GM18517 (cell line): ENCODE data around the gene SIK1.
"Not testable (repeated sequence)": the region's sequence is repeated elsewhere in the genome, so short reads cannot be mapped to it uniquely, and the experiment has no call there.

Source experiments
- ATAC-seq: cut with Tn5 transposase; IDR thresholded peaks from one replicate; pipeline ENCODE4 v1.9.1; 2021; ENCODE audit warnings: mild to moderate bottlenecking, moderate library complexity; ENCODE audit not compliant: unreplicated experiment

The SIK1 gene

DNA sequence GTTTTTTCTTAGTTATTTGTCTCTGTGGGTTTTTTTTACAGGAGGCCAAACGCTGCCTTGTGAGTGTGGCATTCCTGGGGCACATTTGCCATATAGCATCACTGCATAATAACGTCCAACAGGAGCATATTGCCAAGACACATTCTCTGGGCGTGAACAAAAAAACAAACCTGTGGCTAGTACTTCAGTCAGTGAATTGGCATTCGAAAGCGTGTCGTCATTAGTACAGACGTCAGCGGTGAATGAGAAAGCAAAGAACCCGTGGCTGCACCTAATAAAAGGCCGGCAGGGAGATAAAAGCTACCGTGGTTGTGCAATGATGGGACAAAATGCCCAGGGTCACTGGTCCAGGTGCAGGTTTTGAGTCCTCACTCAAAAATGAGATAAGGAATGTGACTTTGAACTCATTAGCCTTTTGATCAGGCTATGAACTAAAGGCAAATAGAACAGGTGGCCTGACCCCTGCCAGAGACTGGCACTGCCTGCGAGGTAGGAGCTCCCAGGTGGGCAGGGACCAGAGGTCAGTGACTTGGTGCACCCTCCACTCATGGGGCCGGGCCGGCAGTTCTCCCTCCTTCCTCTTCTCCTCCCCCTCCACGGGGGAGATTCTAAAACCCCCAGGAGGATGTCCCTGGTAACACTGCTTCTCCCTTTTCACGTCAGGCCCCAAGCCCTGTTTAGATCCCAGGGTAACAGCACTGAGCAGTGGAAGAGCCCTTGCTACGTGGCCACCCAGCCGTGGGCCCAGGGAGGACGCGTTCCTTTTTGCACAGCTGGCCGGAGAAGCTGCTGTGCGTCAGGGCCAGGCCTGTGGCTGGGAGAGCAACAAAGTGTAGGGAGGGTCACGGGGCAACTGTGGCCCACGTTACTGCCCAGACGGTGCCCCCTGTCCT lies 14.2 kb upstream of the SIK1 start:
- not testable (repeated sequence) for ATAC-seq

- not testable (repeated sequence) for ATAC-seq
Observed at GRCh38 chr21:43439316-43440075, 12.6 kb upstream of the SIK1 start.

DNA sequence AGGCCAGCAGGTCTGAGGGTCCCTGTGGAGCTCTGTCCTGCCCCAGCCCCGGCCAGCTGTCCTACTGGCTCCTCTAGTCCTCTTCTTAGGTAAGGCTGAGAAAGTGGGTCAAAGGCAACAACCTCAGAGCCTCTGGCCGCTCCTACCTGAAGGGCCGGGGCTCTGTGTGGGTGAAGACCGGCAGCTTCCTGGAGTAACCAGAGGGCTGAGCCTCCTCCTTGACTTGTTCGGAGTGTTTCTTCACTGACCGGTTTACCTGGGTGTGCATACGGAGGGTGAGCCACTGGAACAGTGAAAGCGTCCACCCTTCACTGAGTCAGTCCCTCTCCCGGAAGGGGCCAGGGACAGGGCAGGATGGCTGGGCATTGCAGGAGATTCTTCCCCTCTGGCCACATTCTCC lies 9.3 kb upstream of the SIK1 start:
- ATAC-seq = not testable (repeated sequence)

DNA sequence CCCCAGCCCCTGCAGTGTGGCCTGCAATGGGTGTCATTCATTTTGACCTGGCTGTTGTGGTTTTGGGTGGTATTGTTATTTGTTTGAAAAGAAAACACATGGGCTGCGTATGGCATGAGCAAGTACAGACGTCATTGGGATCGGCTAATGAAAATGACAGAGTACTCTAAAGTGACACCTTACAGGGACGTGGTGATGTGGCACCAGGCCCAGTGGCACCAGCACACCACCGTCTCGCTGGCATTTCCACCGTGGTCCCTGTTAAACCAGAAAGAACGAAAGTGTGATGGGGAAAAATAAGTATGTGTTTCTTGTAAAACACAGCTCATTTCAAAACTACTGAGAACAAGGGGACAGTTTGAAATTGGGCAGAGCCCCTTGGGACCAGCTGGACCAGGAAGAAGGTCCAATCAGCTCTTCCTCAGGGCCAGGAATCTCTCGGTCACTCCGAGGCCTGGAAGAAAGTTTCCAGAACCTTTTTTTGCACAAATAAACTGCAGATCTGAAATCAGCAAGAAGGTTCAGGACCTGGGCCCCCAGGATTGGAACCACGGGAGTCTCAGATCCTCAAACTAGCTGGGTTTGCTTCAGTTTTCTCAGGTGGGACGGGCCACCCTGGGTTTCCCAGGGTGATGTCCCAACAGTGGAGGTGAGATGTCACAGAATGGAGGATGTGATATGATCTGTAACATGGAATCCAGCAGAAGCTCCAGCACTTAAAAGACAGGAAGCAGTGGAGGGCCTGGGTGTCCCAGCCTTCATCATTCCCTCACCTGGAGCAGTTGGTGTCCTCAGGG lies 6.6 kb upstream of the SIK1 start:
- ATAC-seq = not testable (repeated sequence)

GRCh38 chr21:43430830-43431416 lies 4.0 kb upstream of the SIK1 start:
- ATAC-seq = not testable (repeated sequence)

DNA sequence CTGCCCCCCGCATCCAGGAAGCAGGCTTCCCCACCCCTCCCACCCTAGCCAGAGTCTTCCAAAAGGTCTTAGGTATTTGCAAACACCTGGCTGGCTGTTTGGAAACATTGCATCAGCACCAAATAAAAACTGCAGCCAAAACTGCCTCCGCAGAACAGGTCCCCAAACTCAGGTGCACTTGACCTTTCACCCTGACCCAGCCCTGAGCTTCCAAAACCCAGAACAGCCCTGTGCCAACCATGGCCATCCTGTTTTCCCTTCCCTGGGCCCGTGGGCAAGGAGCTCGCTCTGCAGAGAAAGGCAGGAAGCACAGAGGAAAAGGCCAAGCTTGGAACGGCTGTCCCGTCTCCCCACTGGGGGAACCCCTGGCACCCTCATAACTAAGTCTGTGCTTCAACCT lies 2.0 kb upstream of the SIK1 start:
- ATAC-seq = not testable (repeated sequence)

DNA sequence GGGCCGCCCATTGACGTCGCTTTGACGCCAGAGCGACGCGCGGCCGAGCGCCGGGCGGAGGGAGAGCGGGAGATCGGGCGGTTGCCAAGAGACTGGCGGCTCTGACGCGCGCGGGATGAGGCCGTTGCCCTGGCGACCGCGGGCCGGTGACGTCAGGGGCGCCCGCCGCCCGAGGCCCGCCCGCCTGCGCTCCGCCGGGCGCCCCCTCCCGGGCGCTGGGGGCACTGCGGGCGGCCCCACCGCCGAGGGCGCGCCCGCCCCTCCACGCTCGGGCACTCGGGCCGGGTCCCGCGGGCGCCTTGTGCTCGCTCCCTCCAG lies 270 bp upstream of the SIK1 start:
- ATAC-seq = peak; percentile 55

- not testable (repeated sequence) for ATAC-seq
Observed at GRCh38 chr21:43426004-43426403, 927 bp downstream of the SIK1 start.

- not testable (repeated sequence) for ATAC-seq
Observed at GRCh38 chr21:43419475-43419874, 7.5 kb downstream of the SIK1 start.

- ATAC-seq = not testable (repeated sequence)
Observed at GRCh38 chr21:43414576-43414975, 12.4 kb downstream of the SIK1 start.

- ATAC-seq = not testable (repeated sequence)
Observed at GRCh38 chr21:43412020-43412788, 14.7 kb downstream of the SIK1 start.

GRCh38 chr21:43410456-43411068 lies 16.4 kb downstream of the SIK1 start:
- not testable (repeated sequence) for ATAC-seq

- ATAC-seq = not testable (repeated sequence)
Observed at GRCh38 chr21:43407139-43407538, 19.8 kb downstream of the SIK1 start.

DNA sequence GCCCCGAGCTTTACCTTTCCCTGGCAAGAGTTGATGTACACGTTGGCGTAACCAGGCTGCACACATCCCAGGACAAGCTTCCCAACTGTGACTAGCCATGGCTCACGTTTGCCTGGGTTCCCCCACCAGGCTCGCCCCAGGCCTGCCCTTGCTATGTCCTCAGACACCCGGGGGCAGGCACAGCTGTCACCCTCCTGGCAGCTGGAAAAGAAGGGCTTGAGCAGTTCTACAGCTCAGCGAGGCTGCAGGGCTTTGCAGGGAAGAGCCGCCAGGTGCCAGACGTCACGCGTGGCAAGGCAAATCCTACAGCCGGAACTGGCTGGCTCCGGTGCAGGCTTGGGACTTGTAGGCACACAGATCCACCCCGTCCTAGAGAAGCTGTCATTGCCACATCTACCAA lies 22.5 kb downstream of the SIK1 start:
- ATAC-seq = not testable (repeated sequence)

GRCh38 chr21:43403651-43404430 lies 23.1 kb downstream of the SIK1 start:
- not testable (repeated sequence) for ATAC-seq

DNA sequence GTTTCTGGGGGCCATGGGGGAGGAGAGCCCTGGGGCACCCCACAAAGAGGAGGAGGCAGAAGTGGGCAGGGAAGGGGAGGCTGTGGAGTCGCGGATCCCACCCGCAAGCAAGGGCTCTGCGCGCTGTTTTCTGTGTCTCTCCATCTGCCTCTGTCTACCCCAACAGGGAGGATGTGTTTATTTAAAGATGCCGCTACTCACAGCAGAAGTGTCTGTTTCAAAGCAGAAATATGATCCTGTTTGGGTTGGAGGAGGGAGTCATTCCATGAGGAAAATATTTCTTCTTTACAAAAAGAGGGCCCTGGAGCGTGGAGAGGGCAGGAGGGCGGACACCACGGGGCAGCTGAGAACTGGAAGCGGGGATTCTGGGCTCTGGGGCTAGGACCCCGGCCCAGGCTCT lies 25.8 kb downstream of the SIK1 start:
- ATAC-seq = not testable (repeated sequence)

GRCh38 chr21:43399595-43400015 lies 27.3 kb downstream of the SIK1 start:
- ATAC-seq = not testable (repeated sequence)

DNA sequence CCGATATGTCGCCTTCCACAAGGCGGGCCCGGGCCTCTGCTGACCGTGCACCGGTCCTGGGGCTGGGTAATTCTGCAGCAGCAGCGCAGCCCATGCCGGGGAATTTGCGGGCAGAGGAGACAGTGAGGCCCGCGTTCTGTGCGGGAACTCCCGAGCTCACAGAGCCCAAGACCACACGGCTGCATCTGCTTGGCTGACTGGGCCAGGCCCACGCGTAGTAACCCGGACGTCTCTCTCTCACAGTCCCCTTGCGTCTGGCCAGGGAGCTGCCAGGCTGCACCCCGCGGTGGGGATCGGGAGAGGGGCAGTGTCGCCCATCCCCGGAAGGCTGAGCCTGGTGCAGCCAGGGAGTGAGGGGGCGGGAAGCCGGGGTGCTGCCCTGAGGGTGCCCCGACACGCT lies 27.8 kb downstream of the SIK1 start:
- not testable (repeated sequence) for ATAC-seq

- ATAC-seq = not testable (repeated sequence)
Observed at GRCh38 chr21:43398533-43398932, 28.4 kb downstream of the SIK1 start.
